WTC11 (cell line): ENCODE data around the gene TIGD1. TPM values are rescaled to one million over a fixed set of nuclear protein-coding genes. Genes with fewer than 3 reads are reported as not detected.

ENCODE experiments used
- ATAC-seq: fragments of 200-7000 bp; cut with Tn5 transposase; 2 replicates; pipeline ENCODE4 v1.10.0; 2021; ENCODE audit warnings: mild to moderate bottlenecking, moderate library complexity
- CTCF ChIA-PET: fragments of 300-600 bp; sonication (Branson Sonifier 250); formaldehyde crosslinking; loops from one replicate; lab custom pipeline; 2021; ENCODE audit warnings: antibody characterized with exemption; lab: Charles Lee
- POLR2A ChIA-PET: fragments of 350-600 bp; sonication (Branson Sonifier 250); formaldehyde crosslinking; loops from one replicate; lab custom pipeline; 2021; ENCODE audit warnings: antibody characterized with exemption; lab: Charles Lee
- DNase-seq: peaks from one replicate; pipeline ENCODE4 v3.0.0; 2021; ENCODE audit warnings: low spot score
- H3K27ac Mint-ChIP-seq: 2 replicates; pipeline ENCODE4 v1.8.0; 2021; ENCODE audit warnings: mixed read lengths
- H3K27me3 Mint-ChIP-seq: 2 replicates; pipeline ENCODE4 v1.8.0; 2021; ENCODE audit warnings: low read depth, mild to moderate bottlenecking, moderate library complexity, mixed read lengths
- H3K36me3 Mint-ChIP-seq: 2 replicates; pipeline ENCODE4 v1.8.0; 2021; ENCODE audit warnings: mixed read lengths
- H3K4me1 Mint-ChIP-seq: 2 replicates; pipeline ENCODE4 v1.8.0; 2022; ENCODE audit warnings: mixed read lengths
- H3K4me3 Mint-ChIP-seq: 2 replicates; pipeline ENCODE4 v1.8.0; 2021; ENCODE audit warnings: mild to moderate bottlenecking, moderate library complexity, mixed read lengths
- H3K9me3 Mint-ChIP-seq: 2 replicates; pipeline ENCODE4 v1.8.0; 2021; ENCODE audit warnings: mixed read lengths
- ATF6 ChIP-seq: sonication (generic); formaldehyde crosslinking; IDR thresholded peaks from 2 replicates; pipeline ENCODE4 v1.8.1; 2023; ENCODE audit warnings: mild to moderate bottlenecking, missing genetic modification reagents
- CDX4 ChIP-seq: fragments of 250-450 bp; sonication (Bioruptor Pico); IDR thresholded peaks from 2 replicates; pipeline ENCODE4 v1.9.0; 2021; ENCODE audit warnings: moderate library complexity, mild to moderate bottlenecking, inconsistent platforms, borderline replicate concordance
- EMX1 ChIP-seq: fragments of 250-450 bp; sonication (Bioruptor Pico); IDR thresholded peaks from 2 replicates; pipeline ENCODE4 v1.8.0; 2021; ENCODE audit warnings: mild to moderate bottlenecking
- FOXJ3 ChIP-seq: sonication (generic); formaldehyde crosslinking; IDR thresholded peaks from 2 replicates; pipeline ENCODE4 v1.9.0; 2021; ENCODE audit warnings: missing genetic modification reagents, mild to moderate bottlenecking, borderline replicate concordance
- FOXP1 ChIP-seq: sonication (generic); formaldehyde crosslinking; IDR thresholded peaks from 2 replicates; pipeline ENCODE4 v1.8.0; 2022; ENCODE audit warnings: missing genetic modification reagents, mild to moderate bottlenecking, moderate library complexity, borderline replicate concordance
- GRHL2 ChIP-seq: fragments of 250-450 bp; sonication (Bioruptor Pico); IDR thresholded peaks from 2 replicates; pipeline ENCODE4 v1.8.0; 2022; ENCODE audit warnings: mild to moderate bottlenecking, moderate library complexity; ENCODE audit not compliant: insufficient replicate concordance, severe bottlenecking
- IRF2 ChIP-seq: sonication (generic); formaldehyde crosslinking; IDR thresholded peaks from 2 replicates; pipeline ENCODE4 v1.8.0; 2022; ENCODE audit warnings: low read depth, missing genetic modification reagents, borderline replicate concordance
- JAZF1 ChIP-seq: fragments of 250-450 bp; sonication (Bioruptor Pico); IDR thresholded peaks from 2 replicates; pipeline ENCODE4 v1.9.0; 2021; ENCODE audit warnings: moderate library complexity, mild to moderate bottlenecking, inconsistent platforms
- NFATC4 ChIP-seq: fragments of 250-450 bp; sonication (Bioruptor Pico); IDR thresholded peaks from 2 replicates; pipeline ENCODE4 v1.9.0; 2021; ENCODE audit warnings: mild to moderate bottlenecking
- PRDM15 ChIP-seq: sonication (generic); formaldehyde crosslinking; IDR thresholded peaks from 2 replicates; pipeline ENCODE4 v1.8.0; 2022; ENCODE audit warnings: missing genetic modification reagents
- PREB ChIP-seq: sonication (generic); formaldehyde crosslinking; IDR thresholded peaks from 2 replicates; pipeline ENCODE4 v1.8.1; 2022; ENCODE audit warnings: mild to moderate bottlenecking, missing genetic modification reagents, moderate library complexity, borderline replicate concordance
- PRRX2 ChIP-seq: fragments of 250-450 bp; sonication (Bioruptor Pico); IDR thresholded peaks from 2 replicates; pipeline ENCODE4 v1.8.0; 2021; ENCODE audit warnings: mild to moderate bottlenecking
- TEAD1 ChIP-seq: sonication (generic); formaldehyde crosslinking; IDR thresholded peaks from 2 replicates; pipeline ENCODE4 v1.8.0; 2022; ENCODE audit warnings: mild to moderate bottlenecking, missing genetic modification reagents
- TEAD4 ChIP-seq: sonication (generic); formaldehyde crosslinking; IDR thresholded peaks from 2 replicates; pipeline ENCODE4 v1.8.0; 2022; ENCODE audit warnings: mild to moderate bottlenecking, missing genetic modification reagents
- ZNF263 ChIP-seq: sonication (generic); formaldehyde crosslinking; IDR thresholded peaks from 2 replicates; pipeline ENCODE4 v1.8.1; 2022; ENCODE audit warnings: low read depth, mild to moderate bottlenecking, moderate library complexity, missing genetic modification reagents
- ZNF317 ChIP-seq: sonication (generic); formaldehyde crosslinking; IDR thresholded peaks from 2 replicates; pipeline ENCODE4 v1.8.1; 2023; ENCODE audit warnings: low read depth, mild to moderate bottlenecking, moderate library complexity, missing genetic modification reagents, borderline replicate concordance
- total RNA-seq: library from RNA; stranded (reverse); gene quantifications from 3 replicates; pipeline ENCODE4 v1.2.3, GENCODE V29; 2021
- TF ChIP-seq, protein P1 (sequence below): sonication (generic); formaldehyde crosslinking; IDR thresholded peaks from 2 replicates; pipeline ENCODE4 v1.8.1; 2022; ENCODE audit warnings: low read depth, missing genetic modification reagents, borderline replicate concordance
- TF ChIP-seq, protein P2 (sequence below): sonication (generic); formaldehyde crosslinking; IDR thresholded peaks from 2 replicates; pipeline ENCODE4 v1.8.1; 2022; ENCODE audit warnings: low read depth, mild to moderate bottlenecking, moderate library complexity, missing genetic modification reagents, borderline replicate concordance

TIGD1 gene
- total RNA-seq, 1 experiment from 2014 or later, result 9.0 TPM

DNA sequence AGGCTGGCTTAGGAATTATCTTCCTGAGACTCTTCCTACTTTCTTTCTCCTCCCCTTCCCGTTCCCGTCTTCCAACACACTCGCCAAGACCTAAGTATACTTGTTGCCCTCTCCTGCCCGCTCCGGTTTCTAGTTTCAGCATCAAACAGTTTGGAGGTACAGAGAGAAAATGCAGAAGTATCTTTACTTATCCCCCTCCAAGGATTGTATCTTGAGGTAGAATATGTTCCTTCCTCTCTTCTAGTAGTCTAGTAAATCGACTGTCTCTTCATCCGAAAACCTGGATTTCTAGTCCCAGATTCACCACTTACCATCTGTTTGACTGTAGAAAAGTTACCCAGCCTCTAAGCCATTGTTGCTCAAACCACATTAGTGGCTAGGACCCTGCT is 887 bp upstream of the TIGD1 start (continued):
- TF ChIP-seq PRDM15 (CRISPR knock-in tag) (no peak), FOXJ3 (CRISPR knock-in tag) (no peak), TEAD4 (no peak), IRF2 (no peak), EMX1 (no peak), FOXP1 (CRISPR knock-in tag) (no peak), TEAD1 (CRISPR knock-in tag) (no peak)
- TF ChIP-seq, protein P1, sequence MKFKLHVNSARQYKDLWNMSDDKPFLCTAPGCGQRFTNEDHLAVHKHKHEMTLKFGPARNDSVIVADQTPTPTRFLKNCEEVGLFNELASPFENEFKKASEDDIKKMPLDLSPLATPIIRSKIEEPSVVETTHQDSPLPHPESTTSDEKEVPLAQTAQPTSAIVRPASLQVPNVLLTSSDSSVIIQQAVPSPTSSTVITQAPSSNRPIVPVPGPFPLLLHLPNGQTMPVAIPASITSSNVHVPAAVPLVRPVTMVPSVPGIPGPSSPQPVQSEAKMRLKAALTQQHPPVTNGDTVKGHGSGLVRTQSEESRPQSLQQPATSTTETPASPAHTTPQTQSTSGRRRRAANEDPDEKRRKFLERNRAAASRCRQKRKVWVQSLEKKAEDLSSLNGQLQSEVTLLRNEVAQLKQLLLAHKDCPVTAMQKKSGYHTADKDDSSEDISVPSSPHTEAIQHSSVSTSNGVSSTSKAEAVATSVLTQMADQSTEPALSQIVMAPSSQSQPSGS (CRISPR knock-in tag), result no peak
- TF ChIP-seq, all 79 proteins: peak for 0

GRCh38 chr2:232549655-232550353 is 553 bp downstream of the TIGD1 start:
- no peak for TF ChIP-seq ZNF317
- no peak for TF ChIP-seq GRHL2 (CRISPR knock-in tag)
- TF ChIP-seq, protein P2, sequence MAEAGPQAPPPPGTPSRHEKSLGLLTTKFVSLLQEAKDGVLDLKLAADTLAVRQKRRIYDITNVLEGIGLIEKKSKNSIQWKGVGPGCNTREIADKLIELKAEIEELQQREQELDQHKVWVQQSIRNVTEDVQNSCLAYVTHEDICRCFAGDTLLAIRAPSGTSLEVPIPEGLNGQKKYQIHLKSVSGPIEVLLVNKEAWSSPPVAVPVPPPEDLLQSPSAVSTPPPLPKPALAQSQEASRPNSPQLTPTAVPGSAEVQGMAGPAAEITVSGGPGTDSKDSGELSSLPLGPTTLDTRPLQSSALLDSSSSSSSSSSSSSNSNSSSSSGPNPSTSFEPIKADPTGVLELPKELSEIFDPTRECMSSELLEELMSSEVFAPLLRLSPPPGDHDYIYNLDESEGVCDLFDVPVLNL (CRISPR knock-in tag), result 0 out of 2 replicates have a peak, but pooled peaks have one; percentile 1
- TF ChIP-seq, all 79 proteins: peak for 1
- H3K9me3 Mint-ChIP-seq, result peaks cover 10% of the 10 kb centered on the region
- POLR2A ChIA-PET, result interaction anchor here (1.2 to 1.4 kb wide), 3 partner anchors 10 to 27 kb away, joined by 3 to 6 read pairs (median 3); partner anchors contain the start of gene CHRNG
- H3K4me3 Mint-ChIP-seq, result peak overlapping the region; percentile 95
- H3K27me3 Mint-ChIP-seq, result peaks cover 3% of the 10 kb centered on the region
- peaks cover 13% of the 10 kb centered on the region for H3K4me1 Mint-ChIP-seq
- peak overlapping the region; percentile 95 for H3K27ac Mint-ChIP-seq
- DNase-seq (no peak), ATAC-seq (no peak)
- peaks cover 36% of the 10 kb centered on the region for H3K36me3 Mint-ChIP-seq
- CTCF ChIA-PET, result interaction anchor here (0.8 to 1.5 kb wide), 3 partner anchors 12 to 26 kb away, joined by 3 to 10 read pairs (median 4); no protein-coding TSS in a partner anchor

DNA sequence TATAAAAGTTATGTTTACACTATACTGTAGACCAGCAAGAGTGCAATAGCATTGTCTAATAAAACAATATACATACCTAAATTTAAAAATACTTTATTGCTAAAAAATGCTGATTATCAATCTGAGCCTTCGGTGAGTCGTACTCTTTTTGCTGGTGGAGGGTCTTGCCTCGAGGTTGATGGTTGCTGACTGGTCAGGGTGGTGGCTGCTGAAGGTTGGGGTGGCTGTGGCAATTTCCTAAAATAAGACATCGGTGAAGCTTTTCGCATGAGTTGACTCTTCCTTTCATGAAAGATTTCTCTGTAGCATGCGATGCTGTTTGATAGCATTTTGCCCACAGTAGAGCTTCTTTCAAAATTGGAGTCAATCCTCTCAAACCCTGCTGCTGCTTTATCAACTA is 2.4 kb downstream of the TIGD1 start:
- DNase-seq (no peak), ATAC-seq (no peak)
- Mint-ChIP-seq H3K27me3 (peaks cover 3% of the 10 kb centered on the region), H3K9me3 (peaks cover 10% of the 10 kb centered on the region), H3K27ac (no peak overlapping the region), H3K36me3 (peaks cover 33% of the 10 kb centered on the region), H3K4me3 (no peak overlapping the region), H3K4me1 (peaks cover 13% of the 10 kb centered on the region)
- CTCF ChIA-PET, result interaction anchor here (1.1 kb wide), 1 partner anchor 221 kb away, joined by 3 read pairs; no protein-coding TSS in a partner anchor
- POLR2A ChIA-PET, result no interaction called here
- TF ChIP-seq ZNF263 (CRISPR knock-in tag) (no peak), EMX1 (no peak), PREB (no peak), NFATC4 (CRISPR knock-in tag) (no peak), ATF6 (CRISPR knock-in tag) (no peak), GRHL2 (CRISPR knock-in tag) (no peak), IRF2 (no peak), TEAD1 (CRISPR knock-in tag) (no peak), CDX4 (CRISPR knock-in tag) (no peak), PRRX2 (CRISPR knock-in tag) (no peak), JAZF1 (CRISPR knock-in tag) (no peak)
